Mucosa of gallbladder (tissue), 1 donor: Measurements from ENCODE around the gene APLP2. TPM values are rescaled to one million over a fixed set of nuclear protein-coding genes. Genes with fewer than 3 reads are reported as not detected.
"Not testable (repeated sequence)": the region's sequence is repeated elsewhere in the genome, so short reads cannot be mapped to it uniquely, and the experiment has no call there.

Source experiments
- DNase-seq: peaks from one replicate; pipeline ENCODE4 v3.0.0-alpha.2; 2020; ENCODE audit warnings: low spot score
- total RNA-seq: library from RNA; stranded (reverse); gene quantifications from one replicate; pipeline ENCODE4 v1.2.1, GENCODE V29; 2021
- donor health status: DM: no; HTN: no; CAD: no.

Gene APLP2
- 502 TPM for total RNA-seq

DNA sequence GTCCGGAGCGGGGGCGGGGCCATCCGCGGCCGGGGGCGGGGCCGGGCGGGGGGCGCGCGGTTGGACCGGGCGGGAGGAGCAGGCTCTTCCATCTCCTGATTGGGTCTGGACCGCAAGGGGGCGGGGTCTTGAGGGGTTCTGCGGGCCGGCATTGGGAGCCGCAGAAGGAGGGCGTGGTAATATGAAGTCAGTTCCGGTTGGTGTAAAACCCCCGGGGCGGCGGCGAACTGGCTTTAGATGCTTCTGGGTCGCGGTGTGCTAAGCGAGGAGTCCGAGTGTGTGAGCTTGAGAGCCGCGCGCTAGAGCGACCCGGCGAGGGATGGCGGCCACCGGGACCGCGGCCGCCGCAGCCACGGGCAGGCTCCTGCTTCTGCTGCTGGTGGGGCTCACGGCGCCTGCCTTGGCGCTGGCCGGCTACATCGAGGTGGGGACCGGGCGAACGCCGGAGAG lies at the start of gene APLP2:
APLP2 (plus strand) TSS at position 236 of the 450 bp plus-strand sequence; CDS start at position 320, 84 bp downstream.
- peak; percentile 99 for DNase-seq

DNA sequence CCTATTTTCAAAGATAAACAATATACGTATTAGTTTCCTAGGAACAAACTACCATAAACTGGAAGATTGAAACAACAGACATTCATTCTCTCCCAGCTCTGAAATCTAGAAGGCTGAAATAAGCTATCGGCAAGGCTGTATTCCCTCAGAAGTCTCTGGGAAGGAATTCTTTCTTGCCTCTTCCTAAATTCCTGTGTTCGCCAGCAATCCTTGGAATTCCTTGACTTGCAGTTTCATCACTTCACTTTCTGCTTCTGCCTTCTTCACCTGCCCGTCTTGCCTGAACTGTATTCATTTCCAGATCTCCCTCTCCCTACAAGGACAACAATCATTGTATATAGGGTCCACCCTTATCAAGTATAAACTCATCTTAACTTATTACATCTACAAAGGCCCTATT lies 49.4 kb upstream of the APLP2 start:
- DNase-seq: no peak

DNA sequence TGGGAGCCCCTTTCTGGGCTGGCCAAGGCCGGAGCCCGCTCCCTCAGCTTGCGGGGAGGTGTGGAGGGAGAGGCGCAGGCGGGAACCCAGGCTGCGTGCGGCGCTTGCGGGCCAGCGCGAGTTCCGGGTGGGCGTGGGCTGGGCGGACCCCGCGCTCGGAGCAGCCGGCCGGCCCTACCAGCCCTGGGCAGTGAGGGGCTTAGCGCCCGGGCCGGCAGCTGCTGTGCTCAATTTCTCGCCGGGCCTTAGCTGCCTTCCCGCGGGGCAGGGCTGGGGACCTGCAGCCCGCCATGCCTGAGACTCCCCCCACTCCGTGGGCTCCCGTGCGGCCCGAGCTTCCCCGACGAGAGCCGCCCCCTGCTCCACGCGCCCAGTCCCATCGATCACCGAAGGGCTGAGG lies 48.1 kb upstream of the APLP2 start:
- DNase-seq: not testable (repeated sequence)

DNA sequence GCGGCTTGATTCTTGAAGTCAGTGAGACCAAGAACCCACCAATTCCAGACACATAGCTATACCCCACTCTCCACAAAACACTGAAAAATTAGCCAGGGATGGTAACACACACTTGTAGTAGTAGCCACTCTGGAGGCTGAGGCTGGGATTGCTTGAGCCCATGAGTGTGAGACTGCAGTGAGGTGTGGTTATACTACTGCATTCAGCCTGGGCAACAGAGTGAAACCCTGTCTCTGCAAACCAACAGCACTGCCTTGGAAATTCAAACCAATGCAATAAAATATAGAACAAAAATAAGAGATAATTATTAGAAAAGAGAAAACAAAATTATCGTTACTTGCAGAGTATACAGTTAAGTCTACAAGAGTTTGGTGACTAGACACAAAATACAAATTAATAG lies 46.9 kb upstream of the APLP2 start:
- no peak for DNase-seq

DNA sequence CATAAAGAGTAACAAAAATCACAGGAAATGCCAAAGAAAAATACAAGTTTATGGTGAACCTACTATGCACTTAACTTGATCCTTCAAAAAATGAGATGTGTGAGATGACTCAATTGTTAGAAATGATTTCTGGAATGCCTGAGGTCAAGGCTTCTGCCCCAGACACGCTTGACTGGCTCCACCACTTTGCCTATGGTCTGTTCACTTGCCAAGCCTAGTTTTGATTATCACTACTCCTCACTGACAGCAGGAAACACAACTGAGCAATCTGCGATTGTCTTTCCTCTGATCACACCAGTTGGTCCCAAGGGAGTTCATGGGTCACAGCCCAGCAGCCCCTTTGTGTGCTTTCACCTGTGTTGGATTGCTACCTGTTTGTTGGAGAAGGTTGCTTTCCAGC lies 46.5 kb upstream of the APLP2 start:
- no peak for DNase-seq

DNA sequence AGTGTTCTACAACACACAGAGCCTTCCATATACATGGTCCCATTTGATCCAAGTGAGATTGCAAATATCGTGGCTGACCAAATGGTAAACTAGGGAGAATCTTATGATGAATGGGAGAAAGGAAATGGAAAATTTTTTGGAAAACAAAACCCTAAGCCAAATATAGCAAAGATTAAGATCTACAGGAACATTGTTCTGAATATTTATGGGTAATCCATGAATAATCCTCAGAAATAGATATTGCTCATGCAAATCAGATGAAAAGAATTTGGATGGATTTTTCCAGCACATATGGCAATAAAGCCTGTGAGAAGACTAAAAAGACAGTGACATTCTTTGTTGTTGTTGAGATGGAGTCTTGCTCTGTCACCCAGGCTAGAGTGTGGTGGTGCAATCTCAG lies 45.3 kb upstream of the APLP2 start:
- DNase-seq: no peak

DNA sequence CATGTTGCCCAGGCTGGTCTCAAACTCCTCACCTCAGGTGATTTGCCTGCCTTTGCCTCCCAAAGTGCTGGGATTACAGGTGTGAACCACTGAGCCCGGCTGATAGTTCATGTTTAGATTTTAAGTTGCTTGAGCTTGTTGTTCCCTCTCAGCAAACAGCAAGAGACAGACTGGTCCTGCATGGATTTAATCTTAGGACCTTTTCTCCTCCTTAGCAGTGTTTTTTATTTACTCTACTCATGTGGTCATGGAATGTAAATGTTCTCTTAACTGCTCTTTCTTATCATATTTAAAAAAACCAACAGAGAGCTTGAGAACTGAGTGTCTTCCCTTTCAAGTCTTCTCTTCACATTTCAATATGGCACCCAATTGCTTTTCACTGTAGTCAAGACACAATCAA lies 44.3 kb upstream of the APLP2 start:
- DNase-seq: no peak

DNA sequence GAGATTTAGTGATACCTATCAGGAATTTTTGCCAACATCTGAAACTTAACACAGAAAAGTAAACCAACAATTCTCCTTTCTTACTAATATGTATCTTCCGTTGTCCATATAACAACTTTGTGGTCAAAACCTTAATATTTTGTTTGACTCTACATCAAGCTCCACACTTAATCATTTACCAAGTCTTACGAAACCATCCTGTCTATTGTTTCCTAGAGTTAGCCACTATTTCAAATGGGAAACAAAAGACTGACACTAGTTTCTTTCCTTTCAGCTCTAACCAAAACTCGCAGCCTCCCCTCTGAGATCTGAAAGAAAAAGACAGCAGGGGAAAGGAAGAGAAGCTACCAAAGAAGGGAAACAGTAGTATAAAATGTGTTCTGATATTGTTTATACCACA lies 40.6 kb upstream of the APLP2 start:
- no peak for DNase-seq

DNA sequence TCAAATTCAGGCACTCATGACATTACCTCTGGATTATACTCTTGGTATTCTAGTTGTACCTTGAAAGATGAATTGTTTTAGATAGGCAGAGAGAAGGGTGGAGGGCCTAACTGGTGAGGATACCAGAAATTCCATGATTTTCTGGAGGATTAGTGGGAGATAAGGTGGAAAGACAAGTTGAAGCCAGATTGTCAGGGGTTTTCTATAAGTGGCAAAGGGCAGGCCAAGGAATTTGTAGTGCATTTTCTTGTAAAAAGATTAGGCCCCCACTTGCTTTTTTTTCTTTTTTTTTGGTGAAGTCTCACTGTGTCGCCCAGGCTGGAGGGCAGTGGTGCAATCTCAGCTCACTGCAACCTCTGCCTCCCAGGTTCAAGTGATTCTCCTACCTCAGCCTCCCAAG lies 38.6 kb upstream of the APLP2 start:
- no peak for DNase-seq

DNA sequence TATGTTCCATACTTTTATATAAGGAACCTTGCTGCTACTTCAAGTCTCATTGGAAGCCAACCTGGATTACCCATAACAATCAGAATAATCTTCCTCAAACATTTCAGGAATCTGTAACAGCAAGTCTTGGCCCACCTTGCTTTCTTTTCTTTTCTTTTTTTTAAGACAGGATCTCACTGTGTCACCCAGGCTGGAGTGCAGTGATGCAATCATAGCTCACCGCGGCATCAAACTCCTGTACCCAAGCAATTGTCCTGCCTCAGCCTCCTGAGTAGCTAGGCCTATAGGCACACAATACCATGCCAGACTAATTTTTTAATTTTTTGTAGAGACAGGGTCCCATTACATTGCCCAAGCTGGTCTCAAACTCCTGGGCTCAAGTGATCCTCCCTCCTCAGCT lies 37.7 kb upstream of the APLP2 start:
- DNase-seq: no peak

DNA sequence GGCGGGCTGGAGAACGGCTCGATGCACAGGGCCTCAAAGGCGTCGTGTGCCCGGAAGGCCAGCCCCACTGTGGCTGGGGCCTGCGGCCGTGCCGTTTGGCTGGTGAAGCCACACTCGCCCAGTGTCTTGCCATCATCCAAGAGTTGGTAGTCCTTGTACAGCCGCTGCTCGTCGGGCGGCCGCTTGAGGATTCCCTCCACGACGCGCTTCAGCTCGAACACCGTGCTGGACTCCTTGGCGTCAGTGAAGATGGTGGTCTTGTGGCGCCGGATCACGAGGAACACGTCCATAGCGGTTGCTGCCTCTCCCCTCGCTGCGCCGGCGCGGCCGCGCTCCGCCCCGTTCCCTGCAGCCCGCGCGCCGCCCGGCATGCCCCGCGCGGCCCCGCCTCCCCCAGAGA lies 36.8 kb upstream of the APLP2 start:
- no peak for DNase-seq

DNA sequence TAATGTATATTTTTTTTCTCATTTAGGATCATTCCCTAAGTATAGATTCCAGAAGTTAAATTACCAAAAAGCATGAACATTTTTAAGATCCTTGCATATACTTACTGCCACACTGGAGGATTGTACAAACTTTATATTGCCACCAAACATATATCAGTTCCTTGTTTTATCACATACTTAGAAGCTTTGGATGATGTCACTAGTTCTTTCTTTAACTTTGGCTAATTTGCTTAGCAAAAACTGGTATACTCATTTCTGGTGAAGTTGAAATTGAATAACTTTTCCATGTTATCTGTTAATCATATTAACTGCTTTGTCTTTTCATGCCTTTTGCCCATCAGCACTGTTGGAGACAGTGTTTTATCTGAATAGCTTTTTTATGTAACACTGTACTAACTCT lies 35.5 kb upstream of the APLP2 start:
- no peak for DNase-seq

DNA sequence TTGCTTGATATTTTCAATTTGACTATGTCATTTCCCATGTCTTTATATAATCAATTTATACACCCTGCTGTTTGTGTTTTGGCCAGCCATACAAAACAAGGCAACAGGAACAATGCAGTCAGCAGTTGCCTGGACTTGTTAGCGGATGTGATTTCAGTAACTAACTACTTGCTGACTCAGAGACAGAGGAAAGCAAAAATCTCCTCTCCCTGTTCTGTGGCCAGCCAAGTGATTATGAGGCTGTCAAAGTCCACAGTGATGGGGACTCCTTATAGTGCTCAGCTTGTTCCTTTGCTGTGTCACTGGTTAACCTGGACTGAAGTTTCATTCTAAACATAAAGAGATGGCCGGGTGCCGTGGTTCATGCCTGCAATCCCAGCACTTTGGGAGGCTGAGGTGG lies 32.6 kb upstream of the APLP2 start:
- DNase-seq: peak; percentile 41

DNA sequence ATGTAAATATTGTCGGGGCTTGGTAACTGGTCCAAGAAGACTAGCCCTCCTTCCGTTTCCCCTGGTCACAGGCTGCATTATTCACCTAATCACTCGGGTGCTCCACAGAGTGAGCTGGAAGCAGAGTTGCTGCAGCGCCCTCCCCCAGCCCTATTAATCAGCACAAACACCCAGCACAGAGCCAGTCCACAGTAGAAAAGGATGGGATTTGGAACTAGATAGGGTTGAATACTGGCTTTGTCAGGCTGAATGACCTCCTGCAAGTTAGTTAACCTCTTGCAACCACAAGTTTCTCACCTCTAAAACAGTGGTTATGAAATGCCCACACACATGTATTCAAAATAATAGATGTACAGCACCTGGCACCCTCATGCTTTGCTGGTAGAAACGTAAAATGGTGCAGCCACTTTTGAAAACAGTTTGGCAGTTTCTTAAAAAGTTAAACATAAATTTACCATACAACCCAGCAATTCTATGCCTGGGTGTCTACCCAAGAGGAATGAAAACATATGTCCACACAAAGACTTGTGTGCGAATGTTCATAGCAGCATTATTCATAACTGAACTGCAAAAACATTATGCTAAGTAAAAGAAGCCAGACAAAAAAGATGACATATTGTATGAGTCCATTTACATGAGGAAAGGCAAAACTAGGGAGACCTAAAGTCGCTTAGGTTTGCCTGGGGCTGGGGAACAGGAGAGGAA lies 31.7 kb upstream of the APLP2 start:
- no peak for DNase-seq

DNA sequence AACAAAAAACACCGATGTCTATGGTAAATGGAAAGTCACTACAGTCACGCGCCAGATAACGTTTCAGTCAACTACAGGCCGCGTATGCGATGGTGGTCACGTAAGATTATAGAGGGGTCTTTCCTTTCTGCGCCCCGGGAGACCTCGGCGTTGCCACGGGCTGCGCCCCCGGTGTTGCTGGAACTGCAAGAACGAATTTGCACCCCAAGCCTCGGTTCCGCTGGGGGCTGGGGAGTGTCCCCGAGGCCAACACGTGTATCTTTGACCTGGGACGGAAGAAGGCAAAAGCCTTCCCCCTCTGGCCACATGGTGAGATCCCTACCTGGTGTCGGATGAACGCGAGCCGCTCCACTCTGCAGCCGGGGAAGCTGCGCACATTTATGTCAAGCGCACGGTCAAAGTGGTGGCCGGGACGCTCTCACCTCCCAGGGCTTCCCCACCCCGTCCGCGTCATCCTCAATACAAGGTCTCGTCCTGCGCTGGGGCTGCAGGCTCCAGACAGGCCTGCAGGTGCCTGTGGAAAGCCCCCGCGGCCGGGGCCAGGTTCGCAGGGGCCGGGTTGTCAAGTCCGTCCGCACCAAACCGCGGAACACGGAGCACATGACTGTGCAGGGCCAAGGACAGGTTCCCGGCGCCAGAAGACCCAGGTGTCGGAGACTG lies 29.3 kb upstream of the APLP2 start:
- DNase-seq: no peak

DNA sequence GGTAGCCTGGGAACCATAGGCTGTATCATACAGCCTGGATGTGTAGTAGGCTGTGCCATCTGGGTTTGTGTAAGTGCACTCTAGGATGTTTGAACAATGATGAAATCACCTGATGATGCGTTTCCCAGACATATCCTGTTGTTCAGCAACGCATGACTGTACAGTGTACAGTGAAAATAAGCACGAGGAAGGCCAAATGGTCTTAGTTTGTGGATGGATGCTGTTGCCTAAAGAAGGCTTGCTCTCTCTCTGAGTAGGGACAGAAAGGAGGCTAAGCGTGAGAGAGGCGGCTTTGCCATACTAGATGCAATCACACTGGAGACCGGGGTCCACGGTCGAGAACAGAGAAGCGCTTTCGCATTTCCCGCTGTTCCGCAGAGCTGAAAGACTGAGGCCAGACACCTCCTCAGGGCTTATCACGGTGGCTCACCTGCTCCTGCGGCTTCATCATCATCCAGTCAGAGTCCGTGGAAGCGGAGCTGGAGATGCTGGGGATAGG lies 27.6 kb upstream of the APLP2 start:
- DNase-seq: no peak

DNA sequence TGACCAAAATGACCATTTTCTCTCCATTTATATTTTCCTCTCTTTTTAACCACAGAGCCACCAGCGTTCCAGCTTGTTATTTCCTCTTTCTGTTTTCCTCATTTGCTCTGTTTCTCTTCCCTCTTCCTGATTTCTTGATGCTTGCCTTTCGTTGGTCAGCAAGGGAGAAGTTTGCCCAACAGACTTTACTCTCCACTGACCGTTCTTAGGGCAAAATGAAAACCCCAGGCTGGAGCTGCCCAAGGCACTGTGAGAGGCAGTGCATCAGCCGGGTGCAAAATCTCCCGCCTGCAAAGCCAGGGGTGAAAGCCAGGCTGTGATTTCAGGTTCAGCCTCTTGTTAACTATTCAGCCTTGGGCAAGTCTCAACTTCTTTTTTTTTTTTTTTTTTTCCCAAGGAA lies 26.1 kb upstream of the APLP2 start:
- no peak for DNase-seq

DNA sequence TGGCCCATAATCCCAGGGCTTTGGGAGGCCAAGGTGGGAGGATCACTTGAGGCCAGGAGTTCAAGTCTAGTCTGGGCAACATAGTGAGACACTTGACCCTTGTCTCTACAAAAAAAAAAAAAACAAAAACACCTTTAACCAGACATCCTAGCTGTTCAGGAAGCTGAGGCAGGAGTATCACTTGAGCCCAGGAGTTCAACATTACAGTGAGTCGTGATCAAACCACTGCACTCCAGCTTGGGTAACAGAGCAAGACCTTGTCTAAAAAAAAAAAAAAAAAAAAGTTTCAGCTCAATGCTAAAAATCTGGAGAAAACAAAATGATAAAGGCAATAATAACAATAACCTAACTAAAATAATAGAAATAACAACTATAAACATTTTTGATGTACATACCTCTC lies 22.6 kb upstream of the APLP2 start:
- no peak for DNase-seq

DNA sequence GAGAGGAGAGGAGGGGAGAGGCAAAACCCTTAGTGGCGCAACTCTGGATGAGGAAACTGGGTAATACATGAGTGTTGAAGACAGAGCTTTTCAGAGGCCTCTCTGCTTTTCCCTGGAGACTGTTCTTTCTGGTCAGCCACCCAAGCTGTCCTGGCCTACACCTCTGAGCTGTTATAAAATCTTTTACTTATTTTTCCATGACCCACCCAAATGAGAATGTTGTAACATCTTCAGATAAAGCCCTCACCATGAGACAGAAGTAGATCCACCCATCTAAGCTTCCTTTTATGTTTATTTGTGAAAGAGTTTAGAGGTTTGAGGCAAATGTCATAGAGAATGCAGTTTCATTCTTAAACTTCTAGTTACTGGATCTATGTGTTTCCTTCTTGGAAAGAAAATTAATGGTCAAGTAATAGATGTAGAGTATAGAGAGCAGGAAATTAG lies 20.3 kb upstream of the APLP2 start:
- no peak for DNase-seq

DNA sequence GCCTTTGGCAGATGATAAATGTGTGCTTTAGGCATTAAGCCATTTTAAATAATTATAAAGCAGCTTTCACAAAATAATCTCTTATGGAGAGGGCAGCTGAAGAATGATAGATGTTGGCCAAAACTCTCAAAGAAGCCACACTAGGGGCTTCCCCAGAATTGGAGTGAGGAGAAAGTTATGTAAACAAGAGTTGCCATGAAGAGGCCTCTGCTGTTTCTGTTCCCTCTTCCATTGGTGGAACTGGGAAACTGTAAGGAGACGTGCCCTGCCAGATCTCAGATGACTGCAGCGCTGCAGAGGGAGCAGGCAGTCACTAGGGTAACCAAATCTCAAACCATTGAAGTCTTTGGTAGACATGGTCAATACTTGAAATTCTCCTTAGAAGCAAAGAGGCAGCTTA lies 19.4 kb upstream of the APLP2 start:
- DNase-seq: no peak

DNA sequence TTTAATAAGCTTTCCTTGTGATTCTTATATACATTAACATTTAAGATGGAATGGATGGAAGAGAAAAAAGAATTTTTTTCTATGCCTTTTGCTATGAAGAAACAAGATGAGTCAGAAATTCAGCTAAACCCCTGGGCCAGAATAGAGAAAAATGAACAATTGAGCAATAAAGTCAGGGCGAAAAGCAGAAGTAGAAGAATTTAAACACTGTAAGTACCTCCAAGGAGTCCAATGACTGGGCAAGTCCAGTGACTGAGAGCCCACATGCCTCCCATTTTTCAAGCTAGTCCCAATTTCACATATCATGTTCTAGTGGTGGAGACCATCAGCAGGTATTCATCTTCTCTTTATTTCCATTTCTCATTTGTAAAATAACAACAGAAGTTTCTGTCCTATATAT lies 18.6 kb upstream of the APLP2 start:
- DNase-seq: no peak

DNA sequence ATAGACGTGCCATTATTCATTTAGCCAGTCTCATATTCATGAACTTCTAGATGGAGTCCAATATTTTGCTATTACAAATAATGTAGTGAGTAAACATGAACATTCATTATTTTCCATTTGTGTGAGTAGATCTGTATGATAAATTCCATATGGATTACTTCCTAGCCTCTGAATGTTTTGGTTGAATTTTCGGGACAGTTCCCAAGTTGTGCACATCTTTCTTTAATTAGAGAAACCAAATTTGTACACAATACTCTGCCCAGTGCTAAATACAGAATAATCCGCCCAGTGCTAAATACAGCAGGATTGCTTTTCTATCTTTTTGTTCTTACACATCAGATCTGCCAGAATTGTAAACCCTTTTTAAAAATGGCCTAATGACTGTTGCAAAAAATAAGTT lies 17.1 kb upstream of the APLP2 start:
- no peak for DNase-seq

DNA sequence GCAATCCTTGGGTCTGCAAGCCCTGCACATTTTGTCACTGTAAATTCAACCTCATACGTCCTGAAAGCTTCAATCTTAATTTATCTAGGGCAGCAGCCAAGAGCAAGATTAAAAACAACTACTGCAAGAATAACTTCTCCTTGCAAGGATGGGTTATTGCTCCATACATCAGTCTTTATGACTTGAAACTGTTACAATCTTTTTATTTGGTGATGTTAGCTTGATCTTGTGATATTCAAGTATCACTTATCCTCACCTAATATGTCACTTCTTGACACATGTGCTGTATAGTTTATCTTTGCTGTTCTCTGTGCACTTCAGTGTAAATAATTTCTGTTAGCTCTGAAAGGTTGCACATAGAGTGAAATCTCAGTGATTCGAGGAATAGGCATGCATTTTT lies 14.7 kb upstream of the APLP2 start:
- DNase-seq: no peak

DNA sequence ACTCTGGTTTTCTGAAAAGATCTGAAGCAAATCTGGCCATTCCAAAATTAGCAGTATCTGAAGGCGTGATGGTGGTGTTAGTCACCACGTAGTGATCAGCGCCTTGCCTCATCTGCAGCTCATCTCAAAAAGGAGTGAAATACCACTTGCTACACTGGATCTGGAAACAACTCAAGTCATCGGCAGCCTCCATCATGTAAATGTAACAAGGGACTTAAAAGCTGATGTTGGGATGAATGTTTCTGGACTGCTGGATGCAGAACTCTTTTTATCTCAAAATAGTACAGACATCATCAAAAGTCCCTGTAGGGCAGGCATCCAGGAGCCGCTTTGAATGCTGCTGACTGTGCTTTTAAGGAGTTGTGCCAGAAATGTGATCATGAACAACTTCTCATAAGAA lies 14.1 kb upstream of the APLP2 start:
- no peak for DNase-seq
